Nephron progenitor cell (in vitro differentiated cells): ENCODE results near the gene YJEFN3.

Source experiments
- DNase-seq: peaks from one replicate; pipeline ENCODE4 v3.0.0; 2021
- H3K27ac Mint-ChIP-seq: 2 replicates; pipeline ENCODE4 v1.8.0; 2021; ENCODE audit warnings: mild to moderate bottlenecking, moderate library complexity, mixed read lengths
- H3K27me3 Mint-ChIP-seq: 2 replicates; pipeline ENCODE4 v1.8.0; 2021; ENCODE audit warnings: mild to moderate bottlenecking, low read depth, mixed read lengths; ENCODE audit not compliant: poor library complexity
- H3K36me3 Mint-ChIP-seq: 2 replicates; pipeline ENCODE4 v1.8.0; 2021; ENCODE audit warnings: low read depth, mixed read lengths
- H3K4me1 Mint-ChIP-seq: 2 replicates; pipeline ENCODE4 v1.8.0; 2021; ENCODE audit warnings: mixed read lengths
- H3K4me3 Mint-ChIP-seq: 2 replicates; pipeline ENCODE4 v1.8.0; 2021; ENCODE audit warnings: mild to moderate bottlenecking, moderate library complexity, mixed read lengths
- H3K9me3 Mint-ChIP-seq: 2 replicates; pipeline ENCODE4 v1.8.0; 2021; ENCODE audit warnings: mild to moderate bottlenecking, moderate library complexity, mixed read lengths
- TF ChIP-seq, protein P1 (sequence below): fragments of 200-600 bp; sonication (generic); IDR thresholded peaks from 2 replicates; pipeline ENCODE4 v1.5.0; 2021; ENCODE audit warnings: antibody characterized with exemption

The YJEFN3 gene

GRCh38 chr19:19530423-19530804 is 1.7 kb downstream of the YJEFN3 start:
- Mint-ChIP-seq H3K4me3 (no peak overlapping the region), H3K9me3 (no peaks in the 10 kb centered on the region), H3K27ac (peak overlapping the region; percentile 88), H3K4me1 (peaks cover 59% of the 10 kb centered on the region), H3K27me3 (peaks cover 14% of the 10 kb centered on the region), H3K36me3 (peaks cover 23% of the 10 kb centered on the region)
- TF ChIP-seq, protein P1, sequence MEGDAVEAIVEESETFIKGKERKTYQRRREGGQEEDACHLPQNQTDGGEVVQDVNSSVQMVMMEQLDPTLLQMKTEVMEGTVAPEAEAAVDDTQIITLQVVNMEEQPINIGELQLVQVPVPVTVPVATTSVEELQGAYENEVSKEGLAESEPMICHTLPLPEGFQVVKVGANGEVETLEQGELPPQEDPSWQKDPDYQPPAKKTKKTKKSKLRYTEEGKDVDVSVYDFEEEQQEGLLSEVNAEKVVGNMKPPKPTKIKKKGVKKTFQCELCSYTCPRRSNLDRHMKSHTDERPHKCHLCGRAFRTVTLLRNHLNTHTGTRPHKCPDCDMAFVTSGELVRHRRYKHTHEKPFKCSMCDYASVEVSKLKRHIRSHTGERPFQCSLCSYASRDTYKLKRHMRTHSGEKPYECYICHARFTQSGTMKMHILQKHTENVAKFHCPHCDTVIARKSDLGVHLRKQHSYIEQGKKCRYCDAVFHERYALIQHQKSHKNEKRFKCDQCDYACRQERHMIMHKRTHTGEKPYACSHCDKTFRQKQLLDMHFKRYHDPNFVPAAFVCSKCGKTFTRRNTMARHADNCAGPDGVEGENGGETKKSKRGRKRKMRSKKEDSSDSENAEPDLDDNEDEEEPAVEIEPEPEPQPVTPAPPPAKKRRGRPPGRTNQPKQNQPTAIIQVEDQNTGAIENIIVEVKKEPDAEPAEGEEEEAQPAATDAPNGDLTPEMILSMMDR = no peak
- no peak for DNase-seq

- no peak for DNase-seq
- Mint-ChIP-seq H3K27me3 (peaks cover 14% of the 10 kb centered on the region), H3K9me3 (no peaks in the 10 kb centered on the region), H3K36me3 (peaks cover 23% of the 10 kb centered on the region), H3K4me3 (no peak overlapping the region), H3K4me1 (peaks cover 57% of the 10 kb centered on the region), H3K27ac (peak overlapping the region; percentile 88)
- TF ChIP-seq, protein P1 = no peak
These were observed 2.2 kb downstream of the YJEFN3 start for GRCh38 chr19:19530889-19531288.

DNA sequence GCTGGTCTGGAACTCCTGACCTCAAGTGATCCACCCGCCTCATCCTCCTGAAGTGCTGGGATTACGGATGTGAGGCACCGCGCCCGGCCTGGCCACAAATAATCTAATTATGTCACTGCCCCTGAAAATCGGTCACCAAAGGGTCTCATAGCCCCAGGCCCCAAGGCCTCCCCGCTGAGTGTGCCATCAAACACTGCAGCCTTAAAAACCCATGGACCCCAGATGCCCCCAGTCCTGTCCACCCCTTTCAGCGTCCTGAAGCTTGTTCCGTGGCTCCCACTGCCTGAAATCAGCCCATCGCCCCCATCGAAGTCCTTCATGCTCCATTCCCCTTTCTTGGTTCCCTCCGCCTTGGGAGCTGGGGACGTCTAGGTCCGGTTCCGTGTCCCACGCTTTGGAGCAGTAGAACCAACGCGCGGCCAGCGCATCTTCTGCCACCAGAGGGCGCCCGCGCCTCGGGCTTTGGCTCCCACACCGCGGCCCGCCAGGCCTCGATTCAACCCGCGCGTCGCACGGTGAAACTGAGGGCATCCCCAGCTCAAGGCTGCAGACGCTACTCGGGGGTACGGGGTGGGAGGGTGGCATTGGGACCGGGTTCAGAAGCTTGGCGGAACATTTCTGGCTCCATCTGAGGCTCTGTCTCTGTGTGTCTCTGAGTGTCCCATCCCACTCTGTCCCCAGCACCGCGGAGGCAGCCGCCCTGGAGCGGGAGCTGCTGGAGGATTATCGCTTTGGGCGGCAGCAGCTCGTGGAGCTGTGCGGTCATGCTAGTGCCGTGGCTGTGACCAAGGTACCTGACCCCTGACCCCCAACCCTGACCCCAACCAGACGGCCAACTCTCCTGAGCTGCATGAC is 3.5 kb downstream of the YJEFN3 start:
- H3K36me3 Mint-ChIP-seq = peaks cover 23% of the 10 kb centered on the region
- TF ChIP-seq, protein P1 = peak; percentile 92
- no peak overlapping the region for H3K27ac Mint-ChIP-seq
- peak; percentile 90 for DNase-seq
- H3K4me1 Mint-ChIP-seq = peaks cover 44% of the 10 kb centered on the region
- H3K27me3 Mint-ChIP-seq = peaks cover 10% of the 10 kb centered on the region
- H3K9me3 Mint-ChIP-seq = no peaks in the 10 kb centered on the region
- no peak overlapping the region for H3K4me3 Mint-ChIP-seq

GRCh38 chr19:19532806-19533701 is 4.3 kb downstream of the YJEFN3 start:
- H3K4me3 Mint-ChIP-seq = no peak overlapping the region
- H3K9me3 Mint-ChIP-seq = no peaks in the 10 kb centered on the region
- peaks cover 40% of the 10 kb centered on the region for H3K4me1 Mint-ChIP-seq
- DNase-seq = no peak
- H3K27me3 Mint-ChIP-seq = peaks cover 5% of the 10 kb centered on the region
- TF ChIP-seq, protein P1 = no peak
- H3K27ac Mint-ChIP-seq = no peak overlapping the region
- H3K36me3 Mint-ChIP-seq = peaks cover 23% of the 10 kb centered on the region

DNA sequence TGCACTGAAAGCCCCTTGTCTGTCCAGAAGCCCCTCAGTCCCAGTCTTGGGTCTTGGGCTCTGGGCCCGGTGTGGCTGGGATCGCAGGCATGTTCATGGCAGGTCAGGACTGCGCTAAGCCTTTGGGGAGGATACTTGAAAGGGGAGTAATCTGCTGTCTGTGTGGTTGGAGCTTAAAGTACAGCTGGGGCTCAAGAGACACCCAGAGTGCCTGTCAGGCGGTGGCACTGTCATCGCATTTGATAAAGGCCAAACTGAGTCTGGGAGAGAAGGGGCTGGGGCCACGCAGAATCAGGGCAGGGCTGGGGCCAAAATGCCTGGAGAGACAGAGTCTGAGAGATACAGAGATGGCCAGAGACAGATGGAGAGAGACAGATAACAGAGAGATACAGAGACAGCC is 5.1 kb downstream of the YJEFN3 start:
- Mint-ChIP-seq H3K4me1 (peaks cover 46% of the 10 kb centered on the region), H3K27me3 (peaks cover 10% of the 10 kb centered on the region), H3K27ac (no peak overlapping the region), H3K4me3 (no peak overlapping the region), H3K36me3 (peaks cover 23% of the 10 kb centered on the region), H3K9me3 (no peaks in the 10 kb centered on the region)
- TF ChIP-seq, protein P1 = no peak
- DNase-seq = no peak
